HG02588 (cell line): Measurements from ENCODE around the gene ADORA3.

Source experiments
- ATAC-seq: cut with Tn5 transposase; IDR thresholded peaks from one replicate; pipeline ENCODE4 v1.9.1; 2021; ENCODE audit warnings: mild to moderate bottlenecking, moderate library complexity; ENCODE audit not compliant: unreplicated experiment

The ADORA3 gene

GRCh38 chr1:111476214-111476613, 27.2 kb downstream of the ADORA3 start:
- no peak for ATAC-seq

GRCh38 chr1:111475701-111476100, 27.7 kb downstream of the ADORA3 start:
- no peak for ATAC-seq

GRCh38 chr1:111474521-111474920, 28.9 kb downstream of the ADORA3 start:
- ATAC-seq, result no peak

- ATAC-seq, result no peak
Measured at GRCh38 chr1:111474106-111474505, 29.3 kb downstream of the ADORA3 start.

DNA sequence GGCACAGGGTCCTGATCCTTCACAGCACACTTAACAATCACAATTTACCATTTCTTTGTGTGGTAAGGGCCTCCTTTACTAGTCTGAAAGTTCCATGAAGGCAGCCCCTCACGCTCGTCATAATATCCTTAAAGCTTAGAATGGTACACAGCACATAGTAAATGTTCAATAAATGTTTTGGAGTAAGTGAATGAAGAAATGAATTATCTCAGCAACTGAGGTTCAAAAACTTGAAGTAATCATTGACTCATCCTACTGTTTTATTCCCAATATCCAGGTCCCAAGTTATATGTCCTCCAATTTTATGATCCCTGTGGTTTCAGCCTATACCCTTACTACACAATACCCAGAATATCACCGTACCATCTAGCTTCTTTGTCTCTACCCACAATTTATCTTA, 31.9 kb downstream of the ADORA3 start:
- no peak for ATAC-seq

GRCh38 chr1:111471012-111471411, 32.4 kb downstream of the ADORA3 start:
- peak; percentile 50 for ATAC-seq

- no peak for ATAC-seq
Measured at GRCh38 chr1:111470596-111470995, 32.8 kb downstream of the ADORA3 start.

- ATAC-seq, result no peak
Measured at GRCh38 chr1:111469539-111469938, 33.9 kb downstream of the ADORA3 start.

- no peak for ATAC-seq
Measured at GRCh38 chr1:111468717-111469100, 34.7 kb downstream of the ADORA3 start.

- no peak for ATAC-seq
Measured at GRCh38 chr1:111467865-111468716, 35.3 kb downstream of the ADORA3 start.

GRCh38 chr1:111466480-111466879, 37.0 kb downstream of the ADORA3 start:
- no peak for ATAC-seq

DNA sequence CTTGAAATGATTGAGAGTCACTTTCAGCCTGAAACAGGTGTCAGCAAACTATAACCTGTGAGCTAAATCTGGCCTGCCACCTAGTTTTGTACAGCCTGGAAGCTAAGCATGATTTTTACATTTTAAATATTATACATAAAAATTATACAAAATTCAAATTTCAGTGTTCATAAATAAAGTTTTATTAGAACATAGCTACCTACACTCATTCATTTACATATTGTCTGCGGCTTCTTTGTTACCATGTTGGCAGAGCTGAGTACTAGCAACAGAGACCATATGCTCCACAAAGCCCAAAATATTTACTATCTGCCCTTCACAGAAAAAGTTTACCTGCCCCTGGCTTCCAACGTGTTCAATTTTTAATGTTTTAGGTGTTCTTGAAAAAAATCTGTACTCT, 37.7 kb downstream of the ADORA3 start:
- ATAC-seq, result no peak

DNA sequence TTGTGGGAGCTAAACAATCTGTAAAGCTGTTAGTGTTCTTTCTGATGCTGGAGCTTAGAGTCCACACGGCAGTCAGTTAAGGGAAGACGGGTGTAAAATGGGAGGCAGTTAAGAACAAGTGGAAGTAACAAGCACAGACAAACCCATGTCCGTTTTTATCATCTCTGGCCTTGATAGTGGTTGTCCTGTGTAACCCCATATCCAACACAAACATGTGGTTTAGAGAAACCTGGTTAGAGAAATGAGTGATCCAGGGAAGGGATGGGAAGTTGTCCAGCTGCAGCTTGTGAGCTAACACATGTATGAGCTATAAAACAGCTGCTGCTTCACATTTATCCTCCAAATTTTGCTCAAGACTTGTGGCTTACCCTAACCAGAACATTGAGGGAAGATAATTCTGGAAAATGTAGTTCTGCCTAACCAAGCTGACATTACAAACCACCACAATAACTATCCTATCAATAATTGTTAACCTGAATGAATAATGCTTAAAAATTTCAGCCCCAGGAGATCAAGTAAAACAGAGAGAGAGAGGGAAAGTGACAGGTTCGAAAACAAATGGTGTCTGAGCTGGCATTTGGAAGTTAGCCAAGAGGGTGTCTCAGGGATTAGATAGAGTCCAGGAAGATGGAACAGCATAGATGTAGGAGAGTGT, 40.3 kb downstream of the ADORA3 start:
- ATAC-seq, result no peak

DNA sequence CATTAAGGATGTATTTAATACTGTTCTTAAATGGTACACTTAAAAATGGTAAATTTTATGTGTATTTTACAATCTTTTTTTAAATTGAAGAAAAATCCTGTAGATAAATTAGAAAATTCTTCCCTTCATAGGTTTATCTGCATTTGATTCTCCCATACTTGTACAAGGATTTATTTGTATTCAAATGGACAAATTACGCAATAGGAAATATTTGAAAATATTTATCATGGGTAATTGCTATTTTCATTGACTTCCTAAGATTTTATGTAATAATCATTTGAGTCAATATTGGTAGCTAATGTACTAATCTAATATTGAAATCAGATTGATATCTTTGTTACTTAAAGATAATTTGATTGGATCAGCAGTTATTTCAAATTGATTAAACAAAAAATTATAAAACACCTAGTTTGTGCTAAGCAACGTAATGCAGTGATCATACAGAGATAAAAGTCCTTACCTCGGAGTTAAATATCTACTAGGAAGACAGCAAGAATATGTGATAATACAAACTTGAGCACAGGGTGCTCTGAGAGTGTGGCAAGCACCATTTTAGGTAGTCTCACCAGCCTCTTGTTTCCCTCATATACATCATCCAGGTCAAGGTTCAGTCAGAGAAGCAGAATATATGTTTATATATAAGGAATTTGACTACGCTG, 40.9 kb downstream of the ADORA3 start:
- no peak for ATAC-seq

DNA sequence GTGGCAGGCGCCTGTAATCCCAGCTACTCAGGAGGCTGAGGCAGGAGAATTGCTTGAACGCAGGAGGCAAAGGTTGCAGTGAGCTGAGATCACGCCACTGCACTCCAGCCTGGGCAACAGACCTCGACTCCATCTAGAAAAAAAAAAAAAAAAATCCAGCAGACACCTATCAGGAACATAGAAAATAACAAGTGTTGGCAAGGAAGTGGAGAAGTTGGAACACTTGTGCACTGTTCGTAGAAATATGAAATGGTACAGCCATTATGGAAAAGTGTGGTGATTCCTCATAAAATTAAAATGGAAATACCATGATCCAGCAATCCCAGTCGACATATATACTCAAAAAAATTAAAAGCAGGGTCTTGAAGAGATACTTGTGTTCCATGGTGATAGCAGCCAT, 41.7 kb downstream of the ADORA3 start:
- ATAC-seq, result no peak

DNA sequence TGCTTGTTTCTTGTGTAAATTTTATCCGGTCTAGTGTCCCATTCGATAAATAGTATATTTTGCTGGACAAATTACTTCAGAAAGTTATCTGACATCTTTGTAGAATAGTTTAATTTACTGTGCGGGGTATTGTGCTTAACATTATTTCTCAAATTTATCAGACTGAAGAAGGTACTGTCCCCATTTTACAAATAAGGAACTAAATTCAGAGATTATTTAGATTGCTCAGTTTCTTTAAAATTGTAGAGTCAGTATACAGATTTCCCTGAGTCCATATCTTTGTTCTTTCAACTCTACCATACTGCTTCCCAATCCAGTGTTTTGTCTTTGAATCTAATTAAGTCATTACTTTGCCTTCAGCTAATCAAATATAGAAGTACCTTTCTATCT, 47.8 kb downstream of the ADORA3 start:
- no peak for ATAC-seq

GRCh38 chr1:111454859-111455641, 48.4 kb downstream of the ADORA3 start:
- ATAC-seq, result no peak

- no peak for ATAC-seq
Measured at GRCh38 chr1:111453706-111454105, 49.7 kb downstream of the ADORA3 start.

GRCh38 chr1:111452581-111452980, 50.9 kb downstream of the ADORA3 start:
- no peak for ATAC-seq

- no peak for ATAC-seq
Measured at GRCh38 chr1:111450185-111450584, 53.2 kb downstream of the ADORA3 start.

- ATAC-seq, result no peak
Measured at GRCh38 chr1:111449703-111450017, 53.8 kb downstream of the ADORA3 start.
